ENCODE measurements around the gene SMYD3.

The SMYD3 gene

DNA sequence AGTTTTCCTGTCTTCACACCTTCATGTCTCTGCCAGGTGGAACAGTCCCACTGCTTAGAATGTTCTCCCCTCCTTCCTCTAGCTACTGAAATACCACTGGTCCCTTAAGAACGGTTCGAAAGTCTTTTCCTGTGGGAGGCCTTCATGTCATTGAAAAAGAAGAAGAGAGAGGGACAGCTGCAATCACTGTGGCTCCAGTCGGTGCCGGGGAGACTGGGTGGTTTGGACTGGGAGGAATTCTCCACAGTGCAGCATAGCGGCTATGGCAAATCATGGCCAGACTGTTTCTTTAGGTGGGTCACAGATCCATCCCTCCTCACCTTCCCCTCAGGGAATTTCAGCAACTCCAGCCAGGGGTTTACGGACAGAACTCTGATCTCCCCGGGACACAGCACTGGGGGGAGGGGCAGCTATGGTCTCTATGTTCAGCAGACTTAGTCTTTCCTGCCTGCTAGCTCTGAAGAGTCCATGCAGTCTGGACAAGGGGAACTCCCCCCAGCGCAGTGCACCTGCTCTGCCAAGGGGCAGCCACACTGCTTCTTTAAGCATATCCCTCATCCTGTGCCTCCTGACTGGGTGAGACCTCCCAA, 567.2 kb downstream of the SMYD3 start:
- H4K20me1 ChIP-seq (ENCODE audit: insufficient read depth), result no peaks in the 10 kb centered on the region

DNA sequence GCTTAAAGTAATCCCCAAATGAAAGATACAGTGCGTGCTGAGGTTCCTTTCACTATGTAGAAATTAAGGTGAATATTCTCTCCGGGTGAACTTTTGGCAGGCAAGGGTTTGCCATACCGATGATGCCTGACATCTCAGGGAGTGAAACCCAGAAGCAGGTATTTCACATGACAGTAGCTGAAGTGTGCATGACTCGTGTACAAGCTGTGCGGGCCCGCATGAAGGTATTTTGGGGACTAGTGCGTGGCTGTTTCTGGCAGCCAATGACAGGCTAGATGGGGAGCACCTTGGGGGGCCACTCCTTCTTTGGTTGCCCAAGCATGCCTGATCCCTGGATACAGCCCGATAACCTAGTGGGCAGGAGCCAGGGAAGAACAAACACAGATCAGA, 569.0 kb downstream of the SMYD3 start:
- Histone ChIP-seq H2AFZ (ENCODE audit: low read depth) (no peak overlapping the region), H3K79me2 (ENCODE audit: insufficient read depth, low read depth) (no peaks in the 10 kb centered on the region), H3K4me3 (IDR thresholded peaks at IDR 0.05; ENCODE audit: insufficient read depth, low read depth, low read length) (no peak overlapping the region), H3K4me1 (ENCODE audit: low read depth, poor library complexity, severe bottlenecking) (no peaks in the 10 kb centered on the region), H3K9ac (no peak overlapping the region), H4K20me1 (ENCODE audit: insufficient read depth) (no peaks in the 10 kb centered on the region), H3K27ac (no peak overlapping the region), H3K4me2 (no peak overlapping the region), H3K36me3 (ENCODE audit: insufficient read depth) (no peaks in the 10 kb centered on the region), H3K27me3 (ENCODE audit: insufficient read depth, low read depth) (no peaks in the 10 kb centered on the region)
- TF ChIP-seq, protein P1, sequence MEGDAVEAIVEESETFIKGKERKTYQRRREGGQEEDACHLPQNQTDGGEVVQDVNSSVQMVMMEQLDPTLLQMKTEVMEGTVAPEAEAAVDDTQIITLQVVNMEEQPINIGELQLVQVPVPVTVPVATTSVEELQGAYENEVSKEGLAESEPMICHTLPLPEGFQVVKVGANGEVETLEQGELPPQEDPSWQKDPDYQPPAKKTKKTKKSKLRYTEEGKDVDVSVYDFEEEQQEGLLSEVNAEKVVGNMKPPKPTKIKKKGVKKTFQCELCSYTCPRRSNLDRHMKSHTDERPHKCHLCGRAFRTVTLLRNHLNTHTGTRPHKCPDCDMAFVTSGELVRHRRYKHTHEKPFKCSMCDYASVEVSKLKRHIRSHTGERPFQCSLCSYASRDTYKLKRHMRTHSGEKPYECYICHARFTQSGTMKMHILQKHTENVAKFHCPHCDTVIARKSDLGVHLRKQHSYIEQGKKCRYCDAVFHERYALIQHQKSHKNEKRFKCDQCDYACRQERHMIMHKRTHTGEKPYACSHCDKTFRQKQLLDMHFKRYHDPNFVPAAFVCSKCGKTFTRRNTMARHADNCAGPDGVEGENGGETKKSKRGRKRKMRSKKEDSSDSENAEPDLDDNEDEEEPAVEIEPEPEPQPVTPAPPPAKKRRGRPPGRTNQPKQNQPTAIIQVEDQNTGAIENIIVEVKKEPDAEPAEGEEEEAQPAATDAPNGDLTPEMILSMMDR (conservative IDR thresholded peaks at IDR 0.05; ENCODE audit: low read depth, low read length), result no peak

More for the DNA sequence above, 567.2 kb downstream of the SMYD3 start:
- no peak overlapping the region for H3K4me3 ChIP-seq (IDR thresholded peaks at IDR 0.05; ENCODE audit: insufficient read depth, low read depth, low read length)
- no peak overlapping the region for H3K4me2 ChIP-seq
- H3K79me2 ChIP-seq (ENCODE audit: insufficient read depth, low read depth), result no peaks in the 10 kb centered on the region
- no peaks in the 10 kb centered on the region for H3K36me3 ChIP-seq (ENCODE audit: insufficient read depth)
- no peak overlapping the region for H2AFZ ChIP-seq (ENCODE audit: low read depth)
- TF ChIP-seq, protein P1 (conservative IDR thresholded peaks at IDR 0.05; ENCODE audit: low read depth, low read length), result no peak
- H3K27ac ChIP-seq, result no peak overlapping the region
- H3K4me1 ChIP-seq (ENCODE audit: low read depth, poor library complexity, severe bottlenecking), result no peaks in the 10 kb centered on the region
- H3K27me3 ChIP-seq (ENCODE audit: insufficient read depth, low read depth), result no peaks in the 10 kb centered on the region
- H3K9ac ChIP-seq, result no peak overlapping the region

DNA sequence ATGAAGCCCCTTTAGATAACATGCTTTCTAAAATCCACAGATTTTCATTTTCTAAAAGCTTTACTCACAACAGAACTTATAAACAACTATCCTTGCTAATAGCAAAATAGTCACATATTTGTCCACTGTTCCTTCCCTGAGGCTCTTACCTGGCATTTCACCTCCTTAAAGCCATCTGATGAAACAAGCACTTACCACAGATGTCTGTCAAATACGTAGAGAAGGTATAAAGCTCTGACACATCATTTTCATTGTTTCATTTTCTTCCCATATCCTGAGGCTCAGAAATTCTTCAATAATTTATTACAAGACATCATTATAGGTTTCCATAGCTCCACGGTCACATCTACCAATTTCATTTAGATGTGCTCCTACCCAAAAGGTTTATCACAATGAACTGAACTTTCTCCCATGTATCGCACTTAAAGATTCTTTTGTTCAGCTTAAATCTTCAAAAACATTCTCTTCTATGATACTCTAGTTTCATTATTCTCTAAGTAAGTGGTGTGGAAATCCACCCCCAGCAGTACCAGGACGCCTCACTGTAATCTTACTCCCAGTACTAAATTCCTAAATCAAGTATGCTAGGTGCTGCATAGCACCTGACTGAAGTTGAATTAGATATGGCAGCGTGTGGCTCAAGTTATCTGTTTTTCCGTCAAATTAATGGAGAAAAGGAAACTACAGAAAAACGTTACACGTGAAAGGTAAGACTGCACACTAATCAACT, 569.6 kb downstream of the SMYD3 start:
- no peak overlapping the region for H3K9ac ChIP-seq
- H3K27ac ChIP-seq, result no peak overlapping the region
- no peak overlapping the region for H3K4me2 ChIP-seq
- no peaks in the 10 kb centered on the region for H3K27me3 ChIP-seq (ENCODE audit: insufficient read depth, low read depth)
- no peaks in the 10 kb centered on the region for H3K4me1 ChIP-seq (ENCODE audit: low read depth, poor library complexity, severe bottlenecking)
- TF ChIP-seq, protein P1 (conservative IDR thresholded peaks at IDR 0.05; ENCODE audit: low read depth, low read length), result no peak
- no peaks in the 10 kb centered on the region for H4K20me1 ChIP-seq (ENCODE audit: insufficient read depth)
- H3K36me3 ChIP-seq (ENCODE audit: insufficient read depth), result no peaks in the 10 kb centered on the region
- H3K4me3 ChIP-seq (IDR thresholded peaks at IDR 0.05; ENCODE audit: insufficient read depth, low read depth, low read length), result no peak overlapping the region
- no peaks in the 10 kb centered on the region for H3K79me2 ChIP-seq (ENCODE audit: insufficient read depth, low read depth)
- no peak overlapping the region for H2AFZ ChIP-seq (ENCODE audit: low read depth)

DNA sequence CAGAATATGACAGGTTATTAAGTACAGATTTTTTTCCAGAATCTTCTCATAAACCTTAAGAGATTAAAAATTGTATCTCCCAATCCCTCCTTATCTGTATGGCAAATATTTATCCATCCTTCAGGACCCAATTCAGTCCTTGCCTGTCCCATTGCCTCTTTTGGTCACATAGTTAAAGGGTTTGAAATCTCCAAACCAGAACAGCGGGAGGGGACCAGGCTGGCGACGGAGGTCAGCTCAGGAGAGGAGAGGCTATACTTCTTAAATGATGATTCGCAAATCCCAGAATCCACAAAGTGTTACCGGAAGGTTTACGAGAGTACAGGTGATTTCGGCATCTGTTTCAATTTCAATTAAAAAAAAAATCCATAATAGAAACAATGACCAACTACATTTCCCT, 572.7 kb downstream of the SMYD3 start:
- Histone ChIP-seq H3K79me2 (ENCODE audit: insufficient read depth, low read depth) (no peaks in the 10 kb centered on the region), H2AFZ (ENCODE audit: low read depth) (no peak overlapping the region), H3K4me3 (IDR thresholded peaks at IDR 0.05; ENCODE audit: insufficient read depth, low read depth, low read length) (no peak overlapping the region), H3K36me3 (ENCODE audit: insufficient read depth) (no peaks in the 10 kb centered on the region), H3K9ac (no peak overlapping the region), H3K4me1 (ENCODE audit: low read depth, poor library complexity, severe bottlenecking) (no peaks in the 10 kb centered on the region), H4K20me1 (ENCODE audit: insufficient read depth) (no peaks in the 10 kb centered on the region), H3K4me2 (no peak overlapping the region), H3K27ac (no peak overlapping the region), H3K27me3 (ENCODE audit: insufficient read depth, low read depth) (no peaks in the 10 kb centered on the region)
- TF ChIP-seq, protein P1 (conservative IDR thresholded peaks at IDR 0.05; ENCODE audit: low read depth, low read length), result no peak
